OCI-LY7 (cell line): ENCODE data around the gene CASK. TPM values are rescaled to one million over a fixed set of nuclear protein-coding genes. Genes with fewer than 3 reads are reported as not detected.

ENCODE experiments used
- BruUV-seq: library from RNA; stranded (reverse); fragments of 400-500 nt; replicated peaks from 2 replicates; lab custom pipeline; 2021; lab: Mats Ljungman, UMichigan
- CTCF ChIA-PET: fragments of 300-600 bp; sonication (Branson Sonifier 250); formaldehyde crosslinking; loops from one replicate; lab custom pipeline; 2022; ENCODE audit warnings: antibody characterized with exemption; ENCODE audit not compliant: unreplicated experiment; lab: Charles Lee
- POLR2A ChIA-PET: fragments of 300-600 bp; sonication (Branson Sonifier 250); formaldehyde crosslinking; loops from one replicate; lab custom pipeline; 2022; ENCODE audit warnings: antibody characterized with exemption; lab: Charles Lee
- DNase-seq: peaks from one replicate; pipeline ENCODE4 v3.0.0-alpha.2; 2015; ENCODE audit warnings: low spot score
- H2AFZ ChIP-seq: fragments of 200-600 bp; sonication (generic), shearing (Covaris generic); 2 replicates; pipeline ENCODE4 v1.6.1; 2014; ENCODE audit warnings: mild to moderate bottlenecking, antibody characterized with exemption, low read length, moderate library complexity
- H3K27ac ChIP-seq: fragments of 200-600 bp; sonication (generic); 2 replicates; pipeline ENCODE4 v1.5.1; 2014; ENCODE audit warnings: mixed run types, low read depth, mild to moderate bottlenecking, moderate library complexity, low read length, inconsistent platforms; ENCODE audit not compliant: poor library complexity, severe bottlenecking
- H3K36me3 ChIP-seq: fragments of 200-600 bp; sonication (generic); 2 replicates; pipeline ENCODE4 v1.6.1; 2014; ENCODE audit warnings: mild to moderate bottlenecking, antibody characterized with exemption, low read length, moderate library complexity, mixed read lengths; ENCODE audit not compliant: insufficient read depth
- H3K4me1 ChIP-seq: fragments of 200-600 bp; sonication (generic); 2 replicates; pipeline ENCODE4 v1.5.1; 2014; ENCODE audit warnings: mild to moderate bottlenecking, low read length; ENCODE audit not compliant: insufficient read depth, poor library complexity, severe bottlenecking
- H3K4me2 ChIP-seq: fragments of 200-600 bp; sonication (generic); 2 replicates; pipeline ENCODE4 v1.6.1; 2014; ENCODE audit warnings: mild to moderate bottlenecking, low read length
- H3K4me3 ChIP-seq: fragments of 200-600 bp; sonication (generic); 2 replicates; pipeline ENCODE4 v1.5.1; 2014; ENCODE audit warnings: mild to moderate bottlenecking, low read depth, low read length; ENCODE audit not compliant: poor library complexity, severe bottlenecking
- H3K79me2 ChIP-seq: fragments of 200-600 bp; sonication (generic); 2 replicates; pipeline ENCODE4 v1.6.1; 2016; ENCODE audit warnings: low read depth, mild to moderate bottlenecking, low read length, moderate library complexity, mixed read lengths; ENCODE audit not compliant: insufficient read depth
- H3K9me2 ChIP-seq: fragments of 200-600 bp; sonication (generic); 2 replicates; pipeline ENCODE4 v1.6.1; 2016; ENCODE audit warnings: mild to moderate bottlenecking, low read length, mixed read lengths; ENCODE audit not compliant: insufficient read depth
- H3K9me3 ChIP-seq: fragments of 200-600 bp; sonication (generic); 2 replicates; pipeline ENCODE4 v1.6.1; 2014; ENCODE audit warnings: mild to moderate bottlenecking, mixed run types, low read length, mixed read lengths
- H4K20me1 ChIP-seq: fragments of 200-600 bp; sonication (generic); 2 replicates; pipeline ENCODE4 v1.6.1; 2014; ENCODE audit warnings: mild to moderate bottlenecking, antibody characterized with exemption, low read length, moderate library complexity, mixed read lengths; ENCODE audit not compliant: insufficient read depth
- EZH2phosphoT487 ChIP-seq: fragments of 200-600 bp; sonication (generic); IDR thresholded peaks from 2 replicates; pipeline ENCODE4 v1.6.1; 2018; ENCODE audit warnings: low read depth, borderline replicate concordance, mild to moderate bottlenecking, mixed run types, antibody characterized with exemption, low read length, moderate library complexity, mixed read lengths
- intact Hi-C: fragments of 100-400 bp; cut with micrococcal nuclease; formaldehyde crosslinking; loops from one replicate; pipeline ENCODE4 v1.10.0; 2022; ENCODE audit not compliant: unreplicated experiment
- total RNA-seq, 2 experiments: library from RNA; depleted of rRNA in 1 of 2; stranded (reverse); fragments of >200 nt in 1 of 2; shearing (Covaris generic) in 1 of 2; gene quantifications; 2 replicates each; pipeline ENCODE4 v1.2.3, GENCODE V29; 2014 to 2022
- TF ChIP-seq, protein P1 (sequence below): fragments of 200-600 bp; sonication (generic); conservative IDR thresholded peaks from 2 replicates; pipeline ENCODE4 v1.5.1; 2014; ENCODE audit warnings: mild to moderate bottlenecking, antibody characterized with exemption, low read length, moderate library complexity, mixed read lengths

CASK gene
- total RNA-seq, 2 experiments from 2014 or later, result 18.6 to 29.4 TPM

DNA sequence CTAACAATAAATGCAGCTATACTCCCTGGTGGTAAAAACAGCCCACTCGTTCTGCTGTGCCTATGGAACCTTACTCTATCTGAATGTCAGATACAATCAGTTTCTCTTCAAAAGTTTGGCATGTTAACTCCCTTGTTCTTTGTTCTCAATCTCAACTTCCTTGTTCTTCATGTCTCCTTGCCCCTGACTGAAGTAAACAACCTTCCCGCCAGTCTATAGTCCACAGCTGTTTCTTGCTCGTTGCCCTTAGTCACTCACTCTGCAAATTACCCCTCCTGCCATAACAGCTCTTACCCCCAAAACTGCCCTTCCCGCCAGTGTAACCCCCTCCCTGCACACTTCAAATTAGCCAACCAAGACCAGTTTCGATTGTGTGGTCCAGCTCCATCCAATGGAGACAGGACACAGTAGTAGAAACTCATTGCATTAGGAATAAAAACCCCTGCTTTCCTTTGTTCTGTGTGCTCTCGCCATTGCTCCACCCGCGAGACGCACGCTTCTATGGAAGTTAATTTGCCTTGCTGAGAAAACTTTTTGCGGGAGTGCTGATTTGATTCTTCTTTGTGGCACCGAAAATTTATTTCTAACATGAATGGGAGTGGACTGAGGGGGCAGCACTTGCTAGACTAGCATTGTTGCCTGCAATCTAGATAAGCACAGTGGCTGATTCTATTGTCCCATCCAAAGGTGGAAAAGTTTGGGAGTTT, 206.4 kb downstream of the CASK start:
- peaks cover 16% of the 10 kb centered on the region for H3K4me1 ChIP-seq
- intact Hi-C loops, result no loop called here
- H3K9me2 ChIP-seq, result no peaks in the 10 kb centered on the region
- POLR2A ChIA-PET, result no interaction called here
- no peak for DNase-seq
- no peaks in the 10 kb centered on the region for H4K20me1 ChIP-seq
- TF ChIP-seq EZH2phosphoT487, result no peak
- TF ChIP-seq, protein P1, sequence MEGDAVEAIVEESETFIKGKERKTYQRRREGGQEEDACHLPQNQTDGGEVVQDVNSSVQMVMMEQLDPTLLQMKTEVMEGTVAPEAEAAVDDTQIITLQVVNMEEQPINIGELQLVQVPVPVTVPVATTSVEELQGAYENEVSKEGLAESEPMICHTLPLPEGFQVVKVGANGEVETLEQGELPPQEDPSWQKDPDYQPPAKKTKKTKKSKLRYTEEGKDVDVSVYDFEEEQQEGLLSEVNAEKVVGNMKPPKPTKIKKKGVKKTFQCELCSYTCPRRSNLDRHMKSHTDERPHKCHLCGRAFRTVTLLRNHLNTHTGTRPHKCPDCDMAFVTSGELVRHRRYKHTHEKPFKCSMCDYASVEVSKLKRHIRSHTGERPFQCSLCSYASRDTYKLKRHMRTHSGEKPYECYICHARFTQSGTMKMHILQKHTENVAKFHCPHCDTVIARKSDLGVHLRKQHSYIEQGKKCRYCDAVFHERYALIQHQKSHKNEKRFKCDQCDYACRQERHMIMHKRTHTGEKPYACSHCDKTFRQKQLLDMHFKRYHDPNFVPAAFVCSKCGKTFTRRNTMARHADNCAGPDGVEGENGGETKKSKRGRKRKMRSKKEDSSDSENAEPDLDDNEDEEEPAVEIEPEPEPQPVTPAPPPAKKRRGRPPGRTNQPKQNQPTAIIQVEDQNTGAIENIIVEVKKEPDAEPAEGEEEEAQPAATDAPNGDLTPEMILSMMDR, result no peak
- peaks cover 6% of the 10 kb centered on the region; the same call in 1 of the 2 replicates for H3K9me3 ChIP-seq
- no peak overlapping the region for H3K4me3 ChIP-seq
- BruUV-seq, result no TSS peak
- no peak overlapping the region for H3K4me2 ChIP-seq
- no peak overlapping the region for H2AFZ ChIP-seq
- CTCF ChIA-PET, result no interaction called here
- H3K36me3 ChIP-seq, result peaks cover 41% of the 10 kb centered on the region
- H3K27ac ChIP-seq, result no peak overlapping the region
- H3K79me2 ChIP-seq, result no peaks in the 10 kb centered on the region

DNA sequence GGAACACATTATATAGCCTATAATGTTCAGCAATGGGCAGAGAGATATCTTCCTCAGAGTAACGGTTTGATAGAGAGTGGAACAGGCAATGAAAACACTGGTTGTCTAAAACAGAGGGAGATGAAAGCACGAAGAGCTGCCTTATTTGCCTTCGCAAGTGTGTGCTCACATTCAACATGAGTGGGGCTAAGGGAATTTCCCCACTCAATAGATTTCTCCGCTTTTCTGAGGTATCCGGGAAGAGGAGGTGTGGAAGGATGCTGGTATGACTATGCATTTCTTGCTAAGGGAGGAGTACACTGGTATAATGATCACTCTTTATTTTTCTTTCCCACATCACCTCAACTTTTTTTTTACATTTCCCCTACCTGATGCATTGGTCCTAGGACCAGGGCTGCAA, 207.1 kb downstream of the CASK start:
- H3K4me2 ChIP-seq, result no peak overlapping the region
- TF ChIP-seq, protein P1, result no peak
- no peak for TF ChIP-seq EZH2phosphoT487

DNA sequence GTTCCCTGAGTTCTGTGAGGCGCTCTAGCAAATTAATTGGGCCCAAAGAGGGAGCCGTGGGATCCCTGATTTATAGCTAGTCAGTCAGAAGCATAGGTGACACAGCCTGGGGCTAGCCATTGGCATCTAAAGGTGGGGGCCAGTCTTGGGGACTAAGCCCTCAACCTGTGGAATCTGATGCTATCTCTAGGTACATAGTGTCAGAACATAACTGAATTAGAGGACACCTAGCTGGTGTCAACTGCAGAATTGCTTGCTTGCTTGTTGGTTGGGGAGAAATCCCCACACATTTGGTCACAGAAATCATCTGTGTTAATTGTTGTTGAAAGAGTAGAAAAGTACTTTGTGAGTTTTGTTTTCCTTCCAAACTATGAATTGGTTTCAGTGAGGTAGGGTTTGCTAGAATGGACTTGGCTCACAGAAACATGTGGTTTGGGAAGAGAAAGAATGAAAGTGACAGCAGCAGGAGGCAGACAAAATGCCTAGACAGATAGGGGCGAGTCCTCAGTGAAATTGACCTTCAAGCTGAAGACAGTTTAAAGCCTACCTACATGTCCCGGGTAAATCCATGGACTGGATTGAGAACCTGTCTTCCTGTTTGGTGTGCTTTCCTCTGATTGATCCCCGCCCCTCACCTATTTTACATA, 212.2 kb downstream of the CASK start:
- H3K4me1 ChIP-seq, result peaks cover 20% of the 10 kb centered on the region
- intact Hi-C loops, result no loop called here
- BruUV-seq, result no TSS peak
- no peaks in the 10 kb centered on the region for H4K20me1 ChIP-seq
- CTCF ChIA-PET, result no interaction called here
- H3K9me3 ChIP-seq, result no peaks in the 10 kb centered on the region
- no peak overlapping the region for H3K27ac ChIP-seq
- H3K4me2 ChIP-seq, result no peak overlapping the region
- POLR2A ChIA-PET, result interaction anchor here (0.7 kb wide), 1 partner anchor 9 kb away, joined by 3 read pairs; no protein-coding TSS in a partner anchor
- no peak overlapping the region for H2AFZ ChIP-seq
- no peaks in the 10 kb centered on the region for H3K9me2 ChIP-seq
- DNase-seq, result no peak
- TF ChIP-seq, protein P1, result no peak
- TF ChIP-seq EZH2phosphoT487, result no peak
- H3K36me3 ChIP-seq, result no peaks in the 10 kb centered on the region
- 0 out of 2 replicates have a peak, but pooled peaks cover 3% of the 10 kb centered on the region for H3K79me2 ChIP-seq
- H3K4me3 ChIP-seq, result no peak overlapping the region

More for the DNA sequence above, 207.1 kb downstream of the CASK start:
- BruUV-seq, result no TSS peak
- H4K20me1 ChIP-seq, result no peaks in the 10 kb centered on the region
- H3K27ac ChIP-seq, result no peak overlapping the region
- no peaks in the 10 kb centered on the region; the same call in 1 of the 2 replicates for H3K9me3 ChIP-seq
- peaks cover 9% of the 10 kb centered on the region for H3K4me1 ChIP-seq
- intact Hi-C loops, result no loop called here
- H2AFZ ChIP-seq, result no peak overlapping the region
- POLR2A ChIA-PET, result no interaction called here
- H3K79me2 ChIP-seq, result no peaks in the 10 kb centered on the region
- peaks cover 34% of the 10 kb centered on the region for H3K36me3 ChIP-seq
- no peak overlapping the region for H3K4me3 ChIP-seq
- no peak for DNase-seq
- H3K9me2 ChIP-seq, result no peaks in the 10 kb centered on the region
- CTCF ChIA-PET, result no interaction called here
